ENCODE results near the gene NPIPA5.
"Not testable (repeated sequence)": the region's sequence is repeated elsewhere in the genome, so short reads cannot be mapped to it uniquely, and the experiment has no call there.

NPIPA5 gene

DNA sequence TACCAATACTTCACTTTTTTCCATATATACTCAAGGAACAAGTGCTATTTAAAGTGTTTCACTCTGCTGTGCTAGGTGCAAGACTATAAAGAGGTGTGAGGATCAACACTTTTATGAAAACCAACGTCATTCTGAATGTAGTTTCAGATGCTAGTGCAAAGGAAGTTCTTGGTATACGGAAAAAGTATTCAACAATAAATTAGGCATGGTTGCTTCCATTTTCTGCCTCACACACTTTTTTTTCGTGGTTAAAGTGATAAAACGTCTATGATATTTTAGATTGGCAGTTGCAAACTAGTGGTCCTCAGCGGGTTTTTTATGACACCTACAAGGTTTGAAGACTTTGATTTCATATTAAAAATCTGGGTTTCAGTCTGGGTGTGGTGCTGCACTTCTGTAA is 11.8 kb upstream of the NPIPA5 start:
- not testable (repeated sequence) for DNase-seq (ENCODE audit: low read depth)

DNA sequence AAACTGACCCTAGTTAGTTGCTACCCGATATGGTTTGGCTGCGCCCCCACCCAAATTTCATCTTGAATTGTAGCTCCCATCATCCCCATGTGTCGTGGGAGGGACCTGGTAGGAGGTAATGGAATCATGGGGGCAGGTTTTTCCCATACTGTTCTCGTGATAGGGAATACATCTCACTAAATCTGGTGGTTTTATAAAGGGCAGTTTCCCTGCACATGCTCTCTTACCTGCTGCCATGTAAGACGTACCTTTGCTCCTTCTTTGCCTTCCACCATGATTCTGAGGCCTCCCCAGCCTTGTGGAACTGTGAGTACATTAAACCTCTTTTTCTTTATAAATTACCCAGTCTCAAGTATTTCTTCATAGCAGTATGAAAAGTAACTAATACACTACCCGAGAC is 10.0 kb upstream of the NPIPA5 start:
- not testable (repeated sequence) for DNase-seq (ENCODE audit: low read depth)

DNA sequence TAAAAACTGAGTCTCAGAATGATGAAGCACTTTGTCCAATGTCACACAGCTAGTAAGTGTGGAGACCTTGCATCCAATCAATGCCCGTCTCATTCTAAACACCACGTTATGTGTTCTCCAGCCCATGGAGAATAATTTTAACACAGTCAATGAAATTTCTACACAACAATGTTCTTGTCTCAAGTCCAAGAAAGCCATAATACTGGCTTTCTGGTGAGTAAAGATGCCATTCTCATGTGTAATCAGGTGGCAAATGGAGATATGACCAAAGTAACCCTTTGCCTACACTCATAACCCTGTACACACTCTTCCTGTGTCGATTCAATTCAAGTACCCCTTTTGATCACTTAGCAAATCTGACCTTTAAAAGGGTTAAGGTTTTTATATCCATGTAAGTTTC is 4.7 kb upstream of the NPIPA5 start:
- not testable (repeated sequence) for DNase-seq (ENCODE audit: low read depth)

DNA sequence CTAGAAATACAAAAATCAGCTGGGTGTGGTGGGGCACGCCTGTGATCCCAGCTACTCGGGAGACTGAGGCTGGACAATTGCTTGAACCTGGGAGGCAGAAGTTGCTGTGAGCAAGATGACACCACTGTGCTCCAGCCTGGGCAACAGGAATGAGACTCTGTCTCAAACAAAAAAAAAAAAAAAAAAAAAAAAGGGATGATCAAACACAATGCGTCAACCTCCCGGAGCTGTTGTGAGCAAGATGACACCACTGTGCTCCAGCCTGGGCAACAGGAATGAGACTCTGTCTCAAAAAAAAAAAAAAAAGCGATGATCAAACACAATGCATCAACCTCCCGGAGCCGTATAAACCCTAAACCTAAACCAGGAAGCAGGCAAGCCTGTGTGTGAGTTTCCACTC is 20.6 kb downstream of the NPIPA5 start:
- not testable (repeated sequence) for DNase-seq (ENCODE audit: low read depth)

DNA sequence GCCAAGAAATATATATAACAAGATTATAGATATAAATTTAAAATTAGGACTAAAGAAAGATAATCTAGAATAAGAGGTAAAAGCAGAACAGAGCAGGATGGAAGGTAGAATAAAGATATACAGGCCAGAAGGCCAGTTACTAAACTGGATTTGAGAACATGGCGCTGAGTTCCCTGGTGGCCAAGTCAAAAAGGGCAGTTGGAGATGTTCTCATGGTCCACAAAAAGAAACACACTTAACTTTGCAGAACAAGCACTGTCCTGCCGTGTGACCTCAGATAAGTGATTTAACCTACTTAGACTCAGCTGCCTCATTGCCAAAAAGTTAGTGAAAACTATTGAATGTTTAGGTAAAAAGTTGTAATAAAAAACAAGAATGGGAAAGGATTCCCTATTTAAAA is 23.2 kb downstream of the NPIPA5 start:
- DNase-seq (ENCODE audit: low read depth): not testable (repeated sequence)

DNA sequence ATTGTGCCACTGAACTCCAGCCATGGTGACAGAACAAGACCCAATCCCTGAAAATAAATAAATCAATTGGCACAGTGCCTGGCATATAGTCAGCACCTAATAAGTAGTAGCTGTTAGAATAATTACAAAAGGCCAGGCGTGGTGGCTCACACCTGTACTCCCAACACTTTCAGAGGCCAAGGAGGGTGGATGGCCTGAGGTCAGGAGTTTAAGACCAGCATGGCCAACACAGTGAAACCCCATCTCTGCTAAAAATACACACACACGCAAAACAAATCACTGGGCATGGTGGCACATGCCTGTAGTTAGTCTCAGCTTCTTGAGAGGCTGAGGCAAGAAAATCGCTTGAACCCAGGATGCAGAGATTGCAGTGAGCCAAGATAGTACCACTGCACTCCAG is 25.2 kb downstream of the NPIPA5 start:
- DNase-seq (ENCODE audit: low read depth): not testable (repeated sequence)

DNA sequence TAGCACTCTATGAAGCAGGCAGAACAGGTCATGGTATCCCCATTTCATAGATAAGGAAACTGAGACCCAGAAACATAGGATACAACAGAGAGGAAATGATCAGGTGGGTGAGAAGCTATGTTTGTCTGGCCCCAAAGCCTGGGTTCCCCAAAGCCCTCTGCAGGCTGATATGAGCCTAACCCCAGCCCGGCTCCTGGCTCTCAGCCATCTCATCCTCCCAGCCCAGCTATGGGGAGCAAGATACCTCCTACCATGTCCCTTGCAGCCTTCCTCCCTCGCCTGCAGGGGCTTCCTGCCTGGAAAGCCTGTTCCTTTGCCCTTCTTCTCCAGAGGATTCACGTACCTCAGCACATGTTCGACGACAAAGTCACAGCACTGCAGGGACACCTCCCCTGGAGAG is 26.3 kb downstream of the NPIPA5 start:
- DNase-seq (ENCODE audit: low read depth): not testable (repeated sequence)

DNA sequence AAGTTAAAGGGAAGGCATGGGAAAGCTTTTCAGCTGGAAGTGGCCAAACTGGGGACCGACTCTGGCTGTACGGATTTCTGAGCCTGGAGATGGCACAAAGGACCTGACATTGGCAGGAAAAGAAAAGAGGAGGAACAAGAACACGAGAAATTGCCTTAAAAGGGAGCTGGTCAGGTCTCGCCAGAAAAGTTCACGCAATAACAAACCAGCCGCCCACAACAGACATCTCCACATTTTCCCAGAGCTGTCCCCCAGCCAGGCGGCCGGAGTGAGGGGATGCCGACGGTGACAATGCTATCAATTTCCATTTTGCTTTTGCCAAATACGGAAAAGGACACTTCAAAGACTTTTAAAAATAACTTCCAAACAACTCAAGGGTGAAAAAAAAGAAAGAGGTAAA is 26.8 kb downstream of the NPIPA5 start:
- not testable (repeated sequence) for DNase-seq (ENCODE audit: low read depth)

DNA sequence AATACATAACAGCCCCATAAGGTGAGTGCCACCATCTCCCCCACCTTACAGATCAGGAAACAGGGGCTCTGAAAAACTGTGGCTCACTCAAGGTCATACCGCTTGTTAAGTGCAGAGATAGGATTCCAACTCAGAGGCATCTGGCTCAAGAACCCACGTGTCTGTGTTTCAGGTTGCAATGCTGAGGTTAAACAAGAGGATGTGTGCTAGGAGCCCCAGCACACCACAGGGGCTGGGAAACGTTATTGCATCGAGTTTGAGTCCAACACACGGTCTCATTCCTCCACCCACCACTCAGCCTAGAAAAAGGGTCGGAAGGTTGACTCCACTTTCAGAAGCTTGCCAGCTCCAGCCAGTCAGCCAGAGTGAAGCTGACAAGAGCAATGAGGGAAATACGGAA is 29.4 kb downstream of the NPIPA5 start:
- DNase-seq (ENCODE audit: low read depth): not testable (repeated sequence)

DNA sequence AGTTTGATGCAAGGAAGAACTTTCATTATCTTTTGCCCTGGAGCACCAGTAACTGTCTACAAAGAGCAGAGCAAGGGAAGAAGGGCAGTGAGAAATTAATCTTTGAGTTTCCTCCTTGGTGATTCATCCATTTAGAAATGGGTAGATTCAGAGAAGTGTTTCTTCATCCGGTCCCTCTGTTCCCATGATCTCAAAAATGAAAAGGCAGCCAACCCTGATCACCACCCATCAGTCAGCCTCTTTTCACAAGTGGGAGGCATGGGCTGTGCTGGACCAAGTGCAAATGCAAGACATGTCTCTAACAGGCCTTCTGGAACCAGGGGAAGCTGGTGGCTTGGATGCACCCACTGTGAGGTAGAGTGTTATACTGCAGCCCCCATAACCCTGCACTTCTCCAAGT is 35.8 kb downstream of the NPIPA5 start:
- DNase-seq (ENCODE audit: low read depth): not testable (repeated sequence)

DNA sequence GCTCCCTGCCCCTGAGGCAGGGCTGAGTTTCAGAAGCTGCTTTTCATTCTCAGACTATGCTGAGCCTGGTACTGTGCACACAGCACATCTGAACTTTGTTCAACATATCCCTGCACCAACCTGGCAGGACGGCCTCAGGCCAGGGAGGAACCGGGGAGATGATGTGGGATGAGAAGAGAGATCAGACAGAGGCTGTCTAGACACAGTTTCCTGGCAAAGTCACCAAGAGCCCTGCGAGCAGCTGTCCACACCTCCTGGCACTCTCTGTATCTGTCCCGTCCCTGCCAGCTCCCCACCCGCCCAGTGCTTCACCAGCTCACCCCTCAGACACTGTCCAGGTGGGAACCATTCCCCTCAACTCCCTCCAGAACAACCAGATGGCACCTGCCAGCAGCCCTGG is 39.1 kb downstream of the NPIPA5 start:
- not testable (repeated sequence) for DNase-seq (ENCODE audit: low read depth)

DNA sequence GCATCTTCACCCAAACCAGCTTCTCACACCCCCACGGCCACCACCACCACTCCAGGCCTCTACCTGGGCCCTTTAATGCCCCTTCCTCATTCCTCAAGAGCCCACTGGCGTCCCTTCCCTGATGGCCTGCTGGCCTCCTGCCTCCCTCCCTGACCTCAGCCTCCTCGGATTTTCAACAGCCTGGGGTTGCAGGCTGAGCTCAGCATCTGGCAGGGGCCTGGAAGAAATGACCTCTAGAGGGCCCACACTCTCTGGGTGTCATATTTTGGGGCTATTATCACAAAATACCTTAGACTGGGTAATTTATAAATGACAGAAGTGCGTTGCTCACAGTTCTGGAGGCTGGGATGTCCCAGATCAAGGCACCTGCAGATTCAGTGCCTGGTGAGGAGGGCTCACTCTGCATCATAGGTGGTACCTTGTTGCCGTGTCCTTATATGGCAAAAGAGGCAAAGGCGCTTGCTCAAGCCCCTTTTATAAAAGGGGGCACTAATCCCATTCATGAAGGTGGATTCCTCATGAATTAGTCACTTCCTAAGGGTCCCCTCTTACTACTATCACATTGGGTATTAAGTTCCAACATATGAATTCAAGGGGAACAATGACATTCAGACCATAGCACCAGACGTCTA is 40.0 kb downstream of the NPIPA5 start:
- not testable (repeated sequence) for DNase-seq (ENCODE audit: low read depth)

DNA sequence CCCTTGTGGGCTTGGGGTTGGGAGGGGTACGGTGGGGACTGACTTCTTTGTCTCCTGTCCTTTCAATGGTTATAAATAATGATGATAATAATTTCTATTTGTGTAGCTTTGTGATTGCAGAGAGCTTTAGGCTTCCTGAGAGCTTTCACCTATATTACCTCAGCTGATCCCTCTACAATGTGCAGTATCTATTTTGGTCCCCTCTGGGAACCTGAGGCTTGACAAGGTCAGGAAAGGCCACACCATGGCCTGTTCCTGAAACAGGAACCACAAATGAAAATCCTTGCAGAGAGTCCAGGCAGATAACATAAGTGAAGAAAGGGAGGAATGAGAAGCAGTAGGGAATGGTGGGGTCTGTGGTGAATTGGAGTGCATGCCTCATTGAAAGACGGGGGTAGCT is 42.5 kb downstream of the NPIPA5 start:
- not testable (repeated sequence) for DNase-seq (ENCODE audit: low read depth)

DNA sequence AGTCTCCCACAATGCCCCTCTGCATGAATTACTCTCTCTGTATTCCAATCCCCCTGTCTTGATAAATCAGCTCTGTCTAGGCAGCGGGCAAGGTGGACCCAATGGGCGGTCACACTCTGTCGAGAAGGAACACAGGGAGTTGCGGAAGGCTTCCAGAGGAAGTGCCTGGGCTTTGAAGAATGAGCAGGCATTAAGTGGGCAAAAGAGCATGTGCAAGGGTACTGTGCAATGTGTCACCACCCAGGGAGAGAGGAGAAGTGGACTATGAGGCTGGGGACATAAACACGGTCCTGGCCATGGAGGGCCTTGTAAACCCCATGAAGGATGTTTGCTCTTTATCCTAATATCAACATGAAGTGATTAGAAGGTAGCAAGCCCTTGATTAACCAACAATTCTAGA is 44.1 kb downstream of the NPIPA5 start:
- not testable (repeated sequence) for DNase-seq (ENCODE audit: low read depth)

DNA sequence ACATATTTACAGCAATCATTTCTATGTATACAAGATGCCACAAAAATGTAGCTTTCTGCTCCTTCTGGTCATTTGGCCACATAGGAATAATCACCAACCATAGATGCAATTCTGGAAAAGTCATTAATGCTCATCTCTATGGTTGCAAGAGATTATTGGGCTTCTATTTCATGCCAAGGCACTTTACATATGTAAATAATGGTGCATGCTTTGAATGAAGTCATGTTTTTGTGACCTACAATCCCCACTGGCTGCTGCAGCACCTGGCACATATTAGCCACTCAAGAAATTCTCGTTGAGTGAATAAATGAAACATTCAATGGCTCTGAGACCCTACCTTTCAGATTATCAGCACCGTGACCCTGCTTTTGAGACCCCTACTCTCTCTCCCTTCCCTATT is 47.1 kb downstream of the NPIPA5 start:
- DNase-seq (ENCODE audit: low read depth): not testable (repeated sequence)

DNA sequence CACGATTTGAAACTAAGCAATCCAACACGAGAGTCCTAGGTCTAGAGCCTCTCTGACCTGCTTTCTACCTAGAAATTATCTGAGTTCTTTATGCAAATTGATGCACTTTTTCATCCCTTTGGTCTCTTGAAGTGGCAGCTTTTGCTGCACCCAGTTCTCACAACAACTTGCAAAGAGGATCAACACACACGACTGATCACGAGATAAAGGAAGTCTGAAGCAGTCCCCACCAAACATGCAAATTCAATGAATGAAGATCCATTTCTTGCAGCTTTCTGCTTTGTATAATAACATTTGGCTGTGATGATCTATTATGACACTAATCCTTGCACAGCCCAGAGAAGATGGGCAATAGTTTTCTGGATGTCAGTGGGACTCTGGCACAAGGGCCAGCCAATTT is 53.1 kb downstream of the NPIPA5 start:
- not testable (repeated sequence) for DNase-seq (ENCODE audit: low read depth)

DNA sequence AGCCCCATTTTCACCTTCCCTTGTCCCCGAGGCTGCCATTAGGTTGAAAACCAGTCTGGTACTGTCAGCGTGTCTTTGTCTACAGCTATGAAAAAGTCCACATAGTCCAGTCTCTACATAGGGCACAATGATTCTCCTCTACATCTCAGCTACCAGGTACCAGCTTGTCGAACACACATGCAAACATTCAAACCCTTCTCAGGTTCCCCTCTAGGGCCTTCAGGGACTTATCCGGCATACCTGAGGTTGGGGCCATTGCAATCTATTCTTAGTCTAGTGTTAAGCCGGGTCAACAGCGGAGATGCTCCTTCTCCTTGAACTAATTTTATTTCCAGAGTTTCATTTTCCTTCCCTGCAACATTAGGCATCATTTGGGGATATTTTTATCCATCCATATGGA is 54.7 kb downstream of the NPIPA5 start:
- not testable (repeated sequence) for DNase-seq (ENCODE audit: low read depth)

DNA sequence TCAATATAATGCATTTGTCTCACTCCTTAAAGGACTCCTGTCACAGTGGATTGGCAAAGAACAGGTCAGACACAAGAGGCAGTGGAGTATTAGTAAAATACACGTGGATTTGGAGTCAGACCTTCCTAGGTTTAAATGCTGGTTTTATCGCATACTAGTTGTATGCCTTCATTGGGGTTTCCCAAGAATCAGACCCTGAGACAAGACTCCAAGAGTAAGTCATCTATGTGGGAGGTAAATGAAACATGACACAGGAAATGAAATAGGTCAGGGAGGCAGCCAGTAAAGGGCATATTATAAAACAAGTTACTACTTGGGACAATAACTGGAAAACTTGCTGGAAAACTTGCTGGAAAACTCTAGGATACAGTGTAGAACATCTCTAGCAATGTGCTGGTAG is 56.9 kb downstream of the NPIPA5 start:
- DNase-seq (ENCODE audit: low read depth): not testable (repeated sequence)

DNA sequence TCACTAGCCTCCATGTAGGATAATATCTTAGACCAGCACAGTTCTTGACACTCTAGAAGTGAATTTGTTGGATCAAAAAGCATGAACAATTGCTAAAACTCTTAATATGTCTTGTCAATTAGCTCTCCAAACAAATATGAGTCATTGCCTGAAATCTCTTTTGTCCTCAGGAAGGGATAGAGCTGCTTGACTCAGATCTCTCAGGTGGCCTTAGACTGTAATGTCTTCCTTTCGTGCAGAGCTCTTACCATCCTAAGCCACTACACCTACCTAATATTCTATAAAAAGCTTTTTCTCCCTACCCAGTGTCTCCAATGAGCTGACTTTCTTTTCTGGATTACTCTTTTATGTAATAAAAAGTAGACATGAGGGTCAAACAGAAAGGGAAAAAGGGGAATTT is 63.5 kb downstream of the NPIPA5 start:
- not testable (repeated sequence) for DNase-seq (ENCODE audit: low read depth)

Data from non-pigmented ciliary epithelial cell (primary cell).